Astrocyte (in vitro differentiated cells and primary cell): Measurements from ENCODE around the gene FOXP3. TPM values are rescaled to one million over a fixed set of nuclear protein-coding genes. Genes with fewer than 3 reads are reported as not detected.

Experiments
- DNase-seq: peaks from one replicate; pipeline ENCODE4 v3.0.0-alpha.2; 2010; ENCODE audit warnings: low read depth
- FAIRE-seq: peaks from 2 replicates; lab custom pipeline; 2011; peaks lifted over from hg19 to GRCh38; lab: Jason Lieb, UNC
- H2AFZ ChIP-seq: 2 replicates; pipeline ENCODE4 v1.6.0; 2012; ENCODE audit warnings: low read depth, low read length, inconsistent platforms
- H3K27ac ChIP-seq: 2 replicates; pipeline ENCODE4 v1.5.1; 2011; ENCODE audit warnings: low read depth, low read length, inconsistent platforms
- H3K27me3 ChIP-seq: 2 replicates; pipeline ENCODE4 v1.6.0; 2011; ENCODE audit warnings: low read length, inconsistent platforms; ENCODE audit not compliant: insufficient read depth
- H3K36me3 ChIP-seq: 2 replicates; pipeline ENCODE4 v1.5.1; 2011; ENCODE audit warnings: low read length, inconsistent platforms; ENCODE audit not compliant: insufficient read depth
- H3K4me1 ChIP-seq: 2 replicates; pipeline ENCODE4 v1.5.1; 2011; ENCODE audit warnings: low read length, inconsistent platforms; ENCODE audit not compliant: insufficient read depth
- H3K4me2 ChIP-seq: 2 replicates; pipeline ENCODE4 v1.6.0; 2012; ENCODE audit warnings: low read length, inconsistent platforms
- H3K4me3 ChIP-seq: 2 replicates; pipeline ENCODE4 v1.5.1; 2011; ENCODE audit warnings: low read depth, mild to moderate bottlenecking, low read length, inconsistent platforms; ENCODE audit not compliant: insufficient read depth
- H3K79me2 ChIP-seq: 2 replicates; pipeline ENCODE4 v1.6.0; 2012; ENCODE audit warnings: mild to moderate bottlenecking, low read length, inconsistent platforms; ENCODE audit not compliant: insufficient read depth
- H3K9ac ChIP-seq: 2 replicates; pipeline ENCODE4 v1.6.0; 2012; ENCODE audit warnings: mild to moderate bottlenecking, low read length, inconsistent platforms
- H3K9me3 ChIP-seq: 2 replicates; pipeline ENCODE4 v1.5.1; 2012; ENCODE audit warnings: low read depth, mild to moderate bottlenecking, low read length, inconsistent platforms; ENCODE audit not compliant: insufficient read depth
- H4K20me1 ChIP-seq: 2 replicates; pipeline ENCODE4 v1.6.0; 2012; ENCODE audit warnings: low read length, inconsistent platforms; ENCODE audit not compliant: insufficient read depth
- H3K27ac Mint-ChIP-seq: one replicate; pipeline ENCODE4 v1.8.0; 2021; ENCODE audit warnings: mild to moderate bottlenecking, mixed read lengths; ENCODE audit not compliant: unreplicated experiment
- H3K27me3 Mint-ChIP-seq: one replicate; pipeline ENCODE4 v1.8.0; 2021; ENCODE audit warnings: low read depth, mixed read lengths; ENCODE audit not compliant: unreplicated experiment
- H3K36me3 Mint-ChIP-seq: one replicate; pipeline ENCODE4 v1.8.0; 2021; ENCODE audit warnings: low read depth, mixed read lengths; ENCODE audit not compliant: unreplicated experiment
- H3K4me1 Mint-ChIP-seq: one replicate; pipeline ENCODE4 v1.8.0; 2021; ENCODE audit warnings: low read depth, mixed read lengths; ENCODE audit not compliant: unreplicated experiment
- H3K4me3 Mint-ChIP-seq: one replicate; pipeline ENCODE4 v1.8.0; 2021; ENCODE audit warnings: mild to moderate bottlenecking, moderate library complexity, mixed read lengths; ENCODE audit not compliant: unreplicated experiment
- H3K9me3 Mint-ChIP-seq: one replicate; pipeline ENCODE4 v1.8.0; 2021; ENCODE audit warnings: mild to moderate bottlenecking, mixed read lengths; ENCODE audit not compliant: unreplicated experiment
- EZH2 ChIP-seq: IDR thresholded peaks from 2 replicates; pipeline ENCODE4 v1.6.1; 2012; ENCODE audit warnings: mild to moderate bottlenecking, low read length, inconsistent platforms; ENCODE audit not compliant: insufficient read depth
- total RNA-seq: library from RNA; stranded (reverse); gene quantifications from 2 replicates; pipeline ENCODE4 v1.2.1, GENCODE V29; 2021
- TF ChIP-seq, protein P1 (sequence below): IDR thresholded peaks from 2 replicates; pipeline ENCODE4 v1.5.1; 2011; ENCODE audit warnings: low read depth, mild to moderate bottlenecking, inconsistent platforms, low read length, moderate library complexity; ENCODE audit not compliant: insufficient read depth

Gene FOXP3
- total RNA-seq, 1 donor from 2014 or later: 0.09 TPM

DNA sequence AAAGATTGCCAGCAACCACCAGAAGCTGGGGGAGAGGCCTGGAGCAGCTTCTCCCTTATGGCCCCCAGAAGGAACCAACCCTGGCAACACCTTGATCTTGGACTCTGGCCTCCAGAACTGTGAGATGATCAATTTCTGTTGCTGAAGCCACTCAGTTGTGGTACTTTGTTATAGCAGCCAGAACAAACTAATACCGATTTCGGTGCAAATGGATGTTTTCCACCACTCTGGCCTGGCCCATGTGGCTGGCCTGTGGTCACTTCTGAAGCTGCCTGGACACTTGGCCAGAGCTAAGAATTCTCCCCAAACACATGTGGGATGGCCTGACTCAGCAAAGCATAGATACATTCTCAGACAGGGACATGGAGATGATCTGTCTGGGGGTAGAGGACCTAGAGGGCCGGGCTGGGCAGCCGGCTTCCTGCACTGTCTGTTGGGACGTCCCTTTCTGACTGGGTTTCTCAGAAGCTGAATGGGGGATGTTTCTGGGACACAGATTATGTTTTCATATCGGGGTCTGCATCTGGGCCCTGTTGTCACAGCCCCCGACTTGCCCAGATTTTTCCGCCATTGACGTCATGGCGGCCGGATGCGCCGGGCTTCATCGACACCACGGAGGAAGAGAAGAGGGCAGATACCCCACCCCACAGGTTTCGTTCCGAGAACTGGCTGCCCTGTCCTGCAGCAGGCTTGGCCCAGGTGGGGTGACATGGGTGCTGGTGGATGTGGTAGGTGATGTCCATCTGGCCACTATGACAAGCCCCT is 4.1 kb downstream of the FOXP3 start:
- H3K4me3 ChIP-seq: no peak overlapping the region
- H3K4me2 ChIP-seq: no peak overlapping the region
- H4K20me1 ChIP-seq: no peaks in the 10 kb centered on the region
- Mint-ChIP-seq H3K4me3 (no peak overlapping the region), H3K36me3 (no peaks in the 10 kb centered on the region), H3K27ac (peak overlapping the region; percentile 78), H3K4me1 (peaks cover 2% of the 10 kb centered on the region), H3K27me3 (peaks cover 2% of the 10 kb centered on the region), H3K9me3 (no peaks in the 10 kb centered on the region)
- no peaks in the 10 kb centered on the region for H3K79me2 ChIP-seq
- FAIRE-seq (no peak), DNase-seq (no peak)
- TF ChIP-seq, protein P1, sequence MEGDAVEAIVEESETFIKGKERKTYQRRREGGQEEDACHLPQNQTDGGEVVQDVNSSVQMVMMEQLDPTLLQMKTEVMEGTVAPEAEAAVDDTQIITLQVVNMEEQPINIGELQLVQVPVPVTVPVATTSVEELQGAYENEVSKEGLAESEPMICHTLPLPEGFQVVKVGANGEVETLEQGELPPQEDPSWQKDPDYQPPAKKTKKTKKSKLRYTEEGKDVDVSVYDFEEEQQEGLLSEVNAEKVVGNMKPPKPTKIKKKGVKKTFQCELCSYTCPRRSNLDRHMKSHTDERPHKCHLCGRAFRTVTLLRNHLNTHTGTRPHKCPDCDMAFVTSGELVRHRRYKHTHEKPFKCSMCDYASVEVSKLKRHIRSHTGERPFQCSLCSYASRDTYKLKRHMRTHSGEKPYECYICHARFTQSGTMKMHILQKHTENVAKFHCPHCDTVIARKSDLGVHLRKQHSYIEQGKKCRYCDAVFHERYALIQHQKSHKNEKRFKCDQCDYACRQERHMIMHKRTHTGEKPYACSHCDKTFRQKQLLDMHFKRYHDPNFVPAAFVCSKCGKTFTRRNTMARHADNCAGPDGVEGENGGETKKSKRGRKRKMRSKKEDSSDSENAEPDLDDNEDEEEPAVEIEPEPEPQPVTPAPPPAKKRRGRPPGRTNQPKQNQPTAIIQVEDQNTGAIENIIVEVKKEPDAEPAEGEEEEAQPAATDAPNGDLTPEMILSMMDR: no peak
- no peak for TF ChIP-seq EZH2
- no peaks in the 10 kb centered on the region for H3K27me3 ChIP-seq
- no peak overlapping the region for H2AFZ ChIP-seq
- H3K9me3 ChIP-seq: no peaks in the 10 kb centered on the region
- H3K4me1 ChIP-seq: no peaks in the 10 kb centered on the region
- no peaks in the 10 kb centered on the region for H3K36me3 ChIP-seq
- H3K9ac ChIP-seq: no peak overlapping the region
- H3K27ac ChIP-seq: no peak overlapping the region

DNA sequence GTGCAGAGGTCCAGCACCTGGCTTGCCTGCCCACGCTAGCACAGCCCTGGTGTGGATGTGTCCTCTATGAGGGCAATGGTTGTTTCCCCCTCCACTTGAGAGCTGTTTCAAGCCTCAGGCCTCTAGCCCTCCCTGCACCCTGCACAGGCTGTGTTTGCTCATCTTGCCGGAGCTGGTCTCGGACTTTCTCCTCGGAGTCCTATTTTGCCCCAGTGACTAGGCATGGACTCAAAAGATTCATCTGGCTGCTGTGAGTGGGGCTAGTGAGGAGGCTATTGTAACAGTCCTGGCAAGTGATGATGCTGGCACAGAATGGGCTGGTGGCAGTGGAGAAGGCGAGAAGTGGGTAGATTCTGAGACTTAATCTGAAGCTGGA is 5.8 kb downstream of the FOXP3 start:
- H2AFZ ChIP-seq: no peak overlapping the region
- Mint-ChIP-seq H3K27ac (no peak overlapping the region), H3K36me3 (no peaks in the 10 kb centered on the region), H3K9me3 (no peaks in the 10 kb centered on the region), H3K4me3 (no peak overlapping the region), H3K4me1 (peaks cover 2% of the 10 kb centered on the region), H3K27me3 (no peaks in the 10 kb centered on the region)
- no peak overlapping the region for H3K4me3 ChIP-seq
- DNase-seq (no peak), FAIRE-seq (no peak)
- H3K4me2 ChIP-seq: no peak overlapping the region
- no peaks in the 10 kb centered on the region for H3K9me3 ChIP-seq
- no peak for TF ChIP-seq EZH2
- TF ChIP-seq, protein P1: no peak
- no peak overlapping the region for H3K9ac ChIP-seq
- H3K27me3 ChIP-seq: no peaks in the 10 kb centered on the region
- no peak overlapping the region for H3K27ac ChIP-seq
- no peaks in the 10 kb centered on the region for H4K20me1 ChIP-seq
- no peaks in the 10 kb centered on the region for H3K4me1 ChIP-seq
- no peaks in the 10 kb centered on the region for H3K36me3 ChIP-seq
- H3K79me2 ChIP-seq: no peaks in the 10 kb centered on the region
